Mucosa of gallbladder (tissue), 1 donor: ENCODE measurements around the gene FGD2. TPM values are rescaled to one million over a fixed set of nuclear protein-coding genes. Genes with fewer than 3 reads are reported as not detected.
"Not testable (repeated sequence)": the region's sequence is repeated elsewhere in the genome, so short reads cannot be mapped to it uniquely, and the experiment has no call there.

ENCODE experiments used
- DNase-seq: peaks from one replicate; pipeline ENCODE4 v3.0.0-alpha.2; 2020; ENCODE audit warnings: low spot score
- total RNA-seq: library from RNA; stranded (reverse); gene quantifications from one replicate; pipeline ENCODE4 v1.2.1, GENCODE V29; 2021
- donor health status: DM: no; HTN: no; CAD: no.

The FGD2 gene
- total RNA-seq, 1 donor from 2014 or later, result 20.5 TPM

DNA sequence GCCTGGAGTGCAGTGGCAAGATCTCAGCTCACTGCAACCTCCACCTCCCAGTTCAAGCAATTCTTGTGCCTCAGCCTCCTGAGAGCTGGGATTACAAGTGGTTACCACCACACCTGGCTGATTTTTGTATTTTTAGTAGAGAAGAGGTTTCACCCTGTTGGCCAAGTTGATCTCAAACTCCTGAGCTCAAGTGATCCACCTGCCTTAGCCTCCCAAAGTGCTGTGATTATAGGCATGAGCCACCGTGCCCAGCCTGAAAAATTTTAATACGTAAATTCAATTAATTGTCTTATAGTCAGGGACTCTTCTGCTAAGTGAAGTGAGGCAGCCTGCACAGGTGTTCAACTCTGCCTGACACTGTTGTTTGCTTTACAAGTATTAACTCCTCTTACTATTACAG is 15.1 kb upstream of the FGD2 start:
- not testable (repeated sequence) for DNase-seq

DNA sequence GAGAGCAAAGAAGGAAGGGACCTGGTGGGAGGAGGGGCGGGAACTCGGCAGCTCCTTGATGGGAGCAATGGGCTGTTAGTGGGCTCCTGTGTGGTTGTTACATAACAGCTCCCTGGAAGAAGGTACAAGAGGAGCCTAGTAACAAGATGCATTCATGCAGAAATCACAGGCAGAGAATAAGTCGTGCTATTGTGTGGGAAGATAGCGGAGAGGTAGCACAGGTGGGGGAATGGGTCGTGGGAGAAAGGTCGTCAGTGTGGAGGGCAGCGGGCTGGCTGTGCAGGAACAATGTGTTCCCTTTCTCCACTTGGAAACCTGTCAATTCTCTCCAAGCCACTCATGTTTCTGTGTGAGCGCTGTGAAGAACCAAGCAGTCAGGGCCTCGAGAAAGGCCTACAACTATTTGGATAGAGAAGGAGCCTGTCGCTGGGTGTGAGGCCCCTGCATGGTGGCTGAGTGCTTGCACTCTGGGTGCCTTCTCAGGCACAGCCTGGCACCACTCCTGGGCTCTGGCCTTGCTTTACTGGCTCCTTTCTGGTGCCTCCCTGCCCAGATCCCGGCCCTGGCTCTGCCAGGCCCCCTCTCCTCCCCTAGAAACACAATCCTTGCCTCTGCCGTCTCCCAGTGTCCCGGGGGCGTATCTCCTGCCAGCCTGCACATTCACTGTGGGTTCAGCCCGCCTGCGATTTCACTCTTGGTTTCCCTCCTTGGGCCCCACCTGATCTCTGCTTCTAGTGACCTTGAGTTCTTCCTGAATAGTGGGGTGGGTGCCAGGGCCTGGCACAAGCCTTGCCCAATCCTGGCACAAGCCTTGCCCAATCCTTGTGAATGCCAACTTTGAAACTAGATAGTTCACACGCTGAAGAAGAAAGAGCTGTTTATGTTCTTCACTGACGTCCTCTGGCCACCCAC is 7.4 kb upstream of the FGD2 start:
- peak; percentile 60 for DNase-seq

DNA sequence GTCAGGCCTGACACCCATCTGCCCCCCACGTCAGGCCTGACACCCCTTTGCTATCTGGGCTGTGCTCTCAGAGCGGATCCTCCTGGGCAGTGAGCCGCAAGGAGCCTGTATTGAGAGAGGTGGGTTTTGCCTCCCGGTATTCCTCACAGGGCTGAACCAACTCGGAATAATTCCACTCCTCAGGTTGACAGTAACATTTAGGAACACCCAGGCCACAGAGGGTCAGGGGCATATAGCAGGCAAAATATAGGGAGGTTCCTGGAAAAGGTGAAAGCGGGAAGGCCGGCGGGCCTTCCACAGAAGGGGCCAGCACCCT is 6.8 kb upstream of the FGD2 start:
- no peak for DNase-seq

DNA sequence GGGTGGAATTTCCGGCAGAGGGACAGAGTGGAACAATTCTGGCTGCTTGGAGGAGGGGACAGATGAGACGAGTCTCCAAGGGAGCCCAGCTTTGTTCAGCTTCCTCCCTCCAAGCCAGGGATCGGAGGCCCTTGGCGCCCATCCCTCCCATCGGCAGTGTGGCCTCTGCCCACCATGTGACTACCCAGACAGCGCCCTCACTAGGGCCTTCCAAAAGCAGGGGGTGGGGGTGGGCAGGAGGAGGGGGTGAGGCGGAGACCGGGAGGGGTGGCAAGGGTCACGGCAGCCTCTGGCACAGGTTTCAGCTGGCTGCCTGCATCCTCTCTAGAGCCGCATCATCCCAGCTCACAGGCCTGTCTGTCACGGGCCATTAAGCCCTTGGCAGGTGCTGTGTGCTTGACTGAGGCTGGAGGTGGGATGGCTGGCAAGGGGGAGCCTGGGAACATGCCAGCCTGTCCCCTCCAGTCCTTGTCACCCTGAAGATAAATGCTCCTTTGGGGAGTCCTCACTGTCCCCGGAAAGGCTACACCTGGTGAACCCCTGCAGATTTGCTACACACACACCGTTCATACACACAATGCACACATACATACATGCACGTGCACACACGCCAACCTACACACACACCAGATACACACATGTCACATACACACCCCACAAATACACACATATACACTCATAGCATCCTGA is 6.2 kb upstream of the FGD2 start:
- no peak for DNase-seq

DNA sequence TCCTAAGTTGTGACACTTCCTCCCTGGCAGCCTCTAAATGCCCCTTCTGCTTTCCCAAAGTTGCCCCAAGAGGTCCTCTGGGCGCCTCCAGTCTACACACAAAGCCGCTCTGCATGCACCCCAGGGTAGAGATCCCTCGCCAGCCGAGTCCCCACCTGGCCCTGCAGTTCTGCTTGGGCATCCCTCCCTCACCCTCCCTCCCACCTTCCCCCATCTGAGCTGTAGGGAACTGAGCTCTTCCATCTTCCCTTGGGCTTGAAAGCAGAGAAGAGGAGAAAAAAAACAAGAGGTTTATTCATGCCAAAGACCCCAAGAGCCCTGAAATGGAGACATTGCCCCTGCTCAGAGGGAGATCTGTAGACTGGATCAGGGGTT is 5.7 kb upstream of the FGD2 start:
- no peak for DNase-seq

DNA sequence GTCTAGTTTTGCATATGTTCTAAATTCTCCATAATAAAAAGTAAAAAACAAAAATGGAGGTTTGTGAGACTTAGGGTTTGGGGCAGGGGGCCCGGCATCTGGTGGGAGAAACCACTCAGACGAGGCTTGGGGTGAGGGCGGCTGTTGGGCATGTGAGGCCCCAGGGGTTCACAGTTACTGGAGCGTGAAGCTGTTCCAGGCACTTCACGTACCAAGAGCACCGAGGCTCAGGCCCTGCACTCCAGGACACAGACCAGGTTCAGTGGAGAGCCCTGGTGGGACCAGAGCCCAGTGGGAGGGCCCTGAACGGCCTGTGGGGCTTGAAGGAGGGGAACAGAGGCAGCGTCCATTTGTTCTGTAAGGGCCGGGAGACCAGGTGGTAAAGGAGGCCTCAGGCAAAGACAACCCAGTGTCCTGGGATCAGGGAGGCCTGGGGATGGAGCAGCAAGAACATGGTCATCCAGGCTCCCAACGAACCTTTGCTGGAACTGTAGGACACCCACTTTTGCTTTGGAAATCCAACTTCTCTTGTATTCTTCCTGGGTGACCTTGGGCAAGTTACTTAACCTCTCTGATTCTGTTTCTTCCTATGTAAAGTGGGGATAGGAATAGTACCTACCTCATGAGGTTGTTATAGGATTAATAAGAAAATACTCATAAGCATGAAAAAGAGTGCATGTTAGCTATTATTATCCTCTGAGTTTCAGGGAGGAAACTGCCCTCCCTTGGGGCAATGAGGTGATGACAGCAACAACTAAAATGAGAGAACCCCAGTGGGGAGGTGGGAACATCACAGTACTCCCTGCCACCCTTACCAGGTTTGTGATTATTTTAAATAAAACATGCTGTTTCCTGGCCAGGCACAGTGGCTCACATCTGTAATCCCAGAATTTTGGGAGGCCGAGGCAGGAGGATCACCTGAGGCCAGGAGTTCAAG is 1.1 kb upstream of the FGD2 start:
- no peak for DNase-seq

DNA sequence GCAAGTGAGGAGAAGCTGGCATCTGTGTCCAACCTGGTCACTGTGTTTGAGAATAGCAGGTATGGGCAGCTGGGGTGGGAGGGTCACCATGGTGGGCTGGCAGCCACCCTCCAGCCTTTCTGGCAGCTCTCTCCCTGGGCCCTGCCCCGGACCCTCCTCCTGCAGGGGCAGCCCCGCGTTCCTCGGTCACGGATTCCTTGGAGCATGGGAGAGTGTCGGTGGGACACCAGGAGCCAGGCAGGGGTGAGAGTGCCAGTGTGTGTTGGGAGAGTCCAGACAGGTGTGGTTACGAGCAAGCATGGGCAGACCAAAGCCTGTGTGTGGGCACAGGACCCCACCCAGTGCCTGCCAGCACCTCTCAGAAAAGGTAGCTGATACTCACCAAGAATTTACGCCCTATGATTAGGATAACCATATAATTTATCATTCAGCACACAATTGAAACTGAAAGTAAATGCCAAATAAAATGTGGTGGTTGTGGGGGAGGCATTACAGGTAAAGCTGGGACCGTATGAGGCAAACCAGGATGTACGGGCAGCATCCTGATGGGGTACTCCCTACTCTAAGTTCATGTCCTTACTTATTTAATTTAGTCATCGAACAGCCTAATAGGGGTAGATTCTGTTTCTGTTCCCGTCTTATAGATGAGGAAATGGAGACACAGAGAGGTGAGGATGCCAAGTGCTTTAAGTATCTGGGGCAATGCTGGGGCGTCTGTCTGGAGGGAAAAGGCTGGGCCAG is 542 bp downstream of the FGD2 start:
- no peak for DNase-seq

DNA sequence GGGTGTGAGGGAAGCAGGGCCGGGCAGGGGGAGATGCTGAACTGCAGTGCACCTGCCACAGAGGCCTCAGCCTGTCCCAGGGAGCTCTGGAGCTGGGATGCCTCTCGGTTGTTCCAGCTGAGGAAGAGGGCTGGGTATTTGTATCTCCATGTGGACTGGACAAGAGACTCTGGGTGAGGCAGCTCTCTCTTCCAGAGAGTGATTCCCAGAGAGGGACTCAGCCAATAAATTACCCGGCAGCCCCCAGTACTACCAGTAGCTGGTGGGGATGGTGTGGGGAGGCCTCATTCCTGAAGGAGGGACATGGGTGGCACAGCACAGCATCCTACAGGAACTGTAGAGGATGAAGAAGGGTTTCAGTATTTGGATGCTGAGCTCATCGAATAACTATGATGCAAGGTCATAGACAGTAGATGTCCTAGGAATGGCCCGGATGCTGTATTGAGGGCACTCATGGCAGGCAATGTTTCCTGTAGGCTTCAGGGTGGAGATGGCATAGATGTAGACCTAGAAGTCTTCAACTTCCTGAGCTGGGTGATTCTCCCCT is 1.4 kb downstream of the FGD2 start:
- DNase-seq, result no peak

DNA sequence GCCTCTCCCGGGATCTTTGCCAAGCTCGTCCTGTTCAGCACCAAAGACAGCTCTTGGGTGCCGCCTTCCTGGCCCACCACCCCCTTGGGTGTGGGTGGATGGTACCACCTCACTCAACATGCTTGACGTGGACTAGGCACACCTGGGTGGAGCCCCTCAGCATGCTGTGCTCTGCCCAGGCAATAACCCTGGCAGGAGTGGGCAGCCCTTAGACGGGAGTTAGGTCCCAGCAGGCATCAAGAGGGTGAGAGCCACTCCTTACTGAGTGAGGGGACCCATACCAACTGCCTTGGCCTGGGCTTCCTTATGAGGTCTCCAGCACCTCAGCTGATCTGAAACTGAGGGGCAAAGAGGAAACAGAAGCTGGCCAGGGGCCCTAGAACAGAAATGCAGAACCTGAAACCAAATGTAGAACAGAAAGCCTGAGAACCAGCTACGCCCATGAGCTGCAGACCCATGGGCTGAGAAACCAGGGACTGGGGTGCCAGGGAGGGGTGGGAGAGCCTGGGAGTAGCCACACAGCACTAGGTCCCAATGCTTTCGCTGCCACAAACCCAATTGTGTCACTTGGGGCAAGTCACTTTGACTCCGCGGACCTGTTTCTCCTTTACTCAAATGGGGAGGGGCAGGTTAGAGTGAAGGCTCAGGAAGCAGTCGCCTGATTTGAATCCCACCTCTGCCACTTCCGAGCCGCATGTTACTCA is 2.0 kb downstream of the FGD2 start:
- no peak for DNase-seq

DNA sequence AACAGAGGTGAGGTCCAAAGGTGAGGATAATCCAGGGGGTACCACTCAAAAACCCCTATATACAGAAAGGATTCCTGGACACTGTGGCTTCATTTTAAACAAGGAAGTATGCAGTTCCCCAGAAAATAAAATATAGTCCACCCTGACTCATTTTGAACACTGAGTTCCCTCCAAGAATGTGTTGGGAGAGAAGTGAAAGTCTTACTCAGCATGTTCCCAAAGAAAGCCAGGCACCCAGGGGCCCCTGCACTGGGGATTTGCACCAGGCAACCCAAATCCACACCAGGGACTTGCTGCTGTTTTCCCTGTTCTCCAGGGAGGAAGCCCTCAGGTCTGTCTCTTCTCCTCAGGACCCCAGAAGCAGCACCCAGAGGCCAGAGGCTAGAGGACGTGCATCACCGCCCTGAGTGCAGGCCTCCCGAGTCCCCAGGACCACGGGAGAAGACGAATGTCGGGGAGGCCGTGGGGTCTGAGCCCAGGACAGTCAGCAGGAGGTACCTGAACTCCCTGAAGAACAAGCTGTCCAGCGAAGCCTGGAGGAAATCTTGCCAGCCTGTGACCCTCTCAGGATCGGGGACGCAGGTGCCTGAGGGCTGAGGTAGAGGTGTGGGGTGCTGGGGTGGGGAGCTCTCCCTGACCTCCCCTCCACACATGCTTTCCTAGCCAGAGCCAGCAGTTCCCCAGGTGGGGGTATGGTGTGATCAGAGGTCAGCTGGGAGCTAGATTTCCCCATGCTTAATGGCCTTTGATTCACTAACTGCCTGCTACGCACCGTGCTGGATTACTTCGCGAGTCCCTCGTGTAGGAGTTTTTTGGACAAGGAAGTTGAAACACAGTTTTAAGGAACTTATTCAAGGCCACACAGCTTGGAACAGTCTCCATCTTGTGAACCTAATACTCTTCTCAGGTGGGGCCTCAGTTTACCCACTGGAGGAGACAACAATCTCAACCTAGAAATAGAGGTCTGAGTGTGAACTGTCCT is 3.3 kb downstream of the FGD2 start:
- DNase-seq, result no peak

DNA sequence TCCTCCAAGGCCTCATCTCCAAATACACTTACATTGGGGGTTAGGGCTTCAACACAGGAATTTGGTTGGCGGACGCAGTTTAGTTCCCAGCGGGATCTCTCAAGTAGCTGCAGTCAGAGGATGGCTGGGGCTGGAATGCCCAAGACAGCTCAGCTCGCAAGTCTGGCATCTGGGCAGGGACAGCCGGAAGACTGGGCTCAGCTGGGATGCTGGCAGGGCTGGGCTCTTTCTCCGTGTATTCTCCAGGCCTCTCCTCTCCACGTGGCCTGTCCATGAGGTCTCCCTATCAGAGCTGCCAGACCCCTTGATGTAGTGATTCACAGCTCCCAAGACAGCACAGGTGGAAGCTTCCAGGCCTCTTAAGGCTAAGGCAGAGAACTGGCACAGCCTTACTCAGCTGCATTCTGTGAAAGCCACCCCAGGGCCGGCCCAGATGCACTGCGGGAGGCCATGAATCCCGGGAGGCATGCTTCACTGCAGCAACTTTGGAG is 5.0 kb downstream of the FGD2 start:
- no peak for DNase-seq

DNA sequence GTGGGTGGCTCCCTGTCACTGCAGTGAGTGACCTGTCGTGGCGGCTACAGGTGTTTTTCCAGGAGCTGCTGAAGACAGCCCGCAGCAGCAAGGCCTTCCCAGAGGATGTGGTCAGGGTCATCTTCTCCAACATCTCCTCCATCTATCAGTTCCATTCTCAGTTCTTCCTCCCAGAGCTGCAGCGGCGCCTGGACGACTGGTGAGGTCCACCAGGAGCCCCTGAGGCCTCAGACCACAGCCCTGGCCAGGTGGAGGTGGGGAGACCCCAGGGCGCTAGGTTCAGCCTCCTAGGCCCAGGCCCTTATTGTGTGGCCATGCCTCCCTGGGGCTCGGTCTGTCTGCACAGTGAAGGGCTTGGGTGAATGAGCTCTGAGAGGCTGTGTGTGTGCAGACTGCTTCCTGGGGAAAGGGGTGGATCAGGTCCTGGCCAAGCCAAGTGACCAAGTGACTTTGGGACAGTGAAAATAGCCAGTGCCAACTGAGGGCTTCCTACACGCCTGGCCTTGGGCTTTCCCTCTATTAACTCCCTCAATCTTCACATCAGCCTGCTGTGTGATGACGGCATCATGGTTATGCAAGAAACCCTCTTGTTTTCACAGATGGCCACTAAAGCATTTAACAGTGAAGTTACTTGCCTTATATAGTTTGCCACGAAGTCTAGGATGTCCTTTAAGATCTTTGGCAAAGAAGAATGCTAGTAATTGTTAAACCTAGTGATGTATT is 6.4 kb downstream of the FGD2 start:
- no peak for DNase-seq

DNA sequence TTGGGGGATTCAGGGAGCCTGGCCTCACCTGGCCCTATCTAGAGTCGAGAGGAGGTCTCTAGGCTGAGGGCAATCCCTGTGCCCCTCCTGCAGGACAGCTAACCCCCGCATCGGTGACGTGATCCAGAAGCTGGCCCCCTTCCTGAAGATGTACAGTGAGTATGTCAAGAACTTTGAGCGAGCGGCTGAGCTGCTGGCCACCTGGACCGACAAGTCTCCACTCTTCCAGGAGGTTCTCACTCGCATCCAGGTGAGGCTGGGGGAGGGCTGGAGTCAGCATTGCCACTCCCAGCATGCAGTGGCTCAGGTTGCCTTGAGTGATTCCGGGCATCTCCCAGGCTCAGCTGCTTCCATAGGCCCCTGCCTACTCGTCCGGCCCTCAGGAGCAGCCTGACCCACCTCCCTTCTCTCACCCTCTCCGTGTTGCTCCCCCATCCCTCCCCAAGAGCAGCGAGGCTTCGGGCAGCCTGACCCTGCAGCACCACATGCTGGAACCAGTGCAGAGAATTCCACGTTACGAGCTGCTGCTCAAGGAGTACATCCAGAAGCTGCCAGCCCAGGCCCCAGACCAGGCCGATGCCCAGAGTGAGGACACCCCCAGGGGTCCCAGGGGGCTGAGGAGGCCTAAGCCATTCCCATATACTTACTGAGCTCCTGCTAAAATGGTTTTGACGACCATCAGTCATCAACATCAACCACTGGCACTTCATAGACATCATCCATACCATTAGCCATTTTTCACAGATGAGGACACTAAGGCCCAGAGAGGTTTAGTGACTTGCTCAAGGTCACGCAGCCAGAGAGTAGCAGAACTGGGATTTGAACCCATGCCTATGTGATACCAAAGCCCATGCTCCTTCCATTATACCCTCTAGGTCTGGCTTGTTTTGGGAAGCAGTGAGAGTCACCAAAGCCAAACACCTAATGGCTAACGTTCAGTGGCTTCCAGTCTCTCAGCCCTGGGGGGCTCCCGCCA is 8.3 kb downstream of the FGD2 start:
- no peak for DNase-seq

DNA sequence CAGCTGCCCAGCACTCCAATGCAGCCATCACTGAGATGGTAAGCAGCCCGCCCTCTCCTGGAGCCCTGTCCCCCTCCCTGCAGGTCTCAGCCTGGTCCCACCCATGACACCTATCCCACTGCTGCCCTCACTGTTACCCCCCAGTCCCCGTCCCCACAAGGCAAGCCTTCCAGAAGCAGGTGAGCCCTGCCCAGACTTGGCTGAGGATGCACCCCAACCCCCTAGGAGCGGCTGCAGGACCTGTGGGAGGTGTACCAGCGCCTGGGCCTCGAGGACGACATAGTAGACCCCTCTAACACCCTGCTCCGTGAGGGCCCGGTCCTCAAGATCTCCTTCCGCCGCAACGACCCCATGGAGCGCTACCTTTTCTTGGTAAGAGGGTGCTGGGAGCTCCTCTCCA is 9.2 kb downstream of the FGD2 start:
- DNase-seq, result no peak

DNA sequence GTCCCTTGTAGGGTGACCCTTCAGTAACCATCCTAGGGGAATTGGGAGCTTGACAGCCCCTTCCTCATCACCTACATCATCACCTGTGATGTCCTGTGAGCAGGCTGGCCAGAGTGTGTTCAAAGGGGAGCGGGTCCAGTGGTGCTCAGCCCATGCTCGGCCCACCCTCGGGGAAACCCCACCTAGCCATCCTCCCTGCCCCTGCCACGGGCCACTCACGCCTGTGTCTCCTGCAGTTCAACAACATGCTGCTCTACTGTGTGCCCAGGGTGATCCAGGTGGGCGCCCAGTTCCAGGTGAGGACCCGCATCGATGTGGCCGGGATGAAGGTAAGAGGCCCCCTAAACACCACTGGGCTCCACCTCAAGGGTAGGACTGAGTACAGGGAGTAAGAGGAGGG is 10.1 kb downstream of the FGD2 start:
- no peak for DNase-seq

DNA sequence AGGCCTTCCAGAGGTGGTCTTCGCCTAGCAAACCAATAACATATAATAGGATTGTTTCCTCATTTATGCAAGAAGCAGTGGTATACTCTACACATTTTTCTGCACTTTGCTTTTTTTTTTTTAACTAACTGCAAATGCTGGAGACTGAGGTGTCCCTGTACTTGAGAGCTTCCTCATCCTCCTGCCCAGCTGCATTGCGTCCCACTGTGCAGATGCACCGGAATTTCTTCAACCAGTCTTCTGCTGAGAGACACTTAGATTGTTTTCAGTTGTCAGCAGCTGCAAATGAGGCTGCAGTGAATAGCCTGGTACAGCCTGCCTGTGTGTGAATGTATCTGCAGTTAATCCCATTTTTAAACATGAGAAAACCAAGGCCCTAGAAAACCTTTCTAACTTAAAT is 11.5 kb downstream of the FGD2 start:
- no peak for DNase-seq

DNA sequence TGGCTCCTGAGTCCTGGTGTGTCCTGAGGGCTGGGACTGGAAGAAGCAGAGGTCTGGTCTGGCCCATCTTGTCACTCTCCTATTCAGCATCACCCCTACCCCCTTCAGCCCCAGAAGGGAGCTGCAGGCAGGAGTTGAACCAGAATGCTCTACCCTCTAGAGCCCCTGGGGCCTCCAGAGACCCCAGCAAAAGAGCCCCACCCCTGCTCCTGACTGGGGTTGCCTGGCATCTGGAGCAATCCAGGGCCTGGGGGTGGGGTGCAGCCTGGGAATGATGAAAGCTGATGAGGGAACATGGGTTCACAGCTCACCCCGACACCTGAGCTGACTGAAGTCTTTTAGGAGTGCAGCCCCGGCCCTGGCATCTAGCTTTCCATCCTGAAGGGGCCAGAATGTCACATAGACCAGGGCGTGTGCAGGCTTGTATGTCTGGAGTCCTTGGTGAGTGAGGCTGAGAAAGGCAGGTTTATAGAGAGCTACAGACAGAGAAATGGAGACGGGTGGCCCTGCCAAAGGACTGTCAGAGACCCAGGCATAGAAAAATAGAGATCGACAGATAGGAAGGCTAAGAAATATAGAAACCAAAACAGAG is 12.2 kb downstream of the FGD2 start:
- DNase-seq, result no peak
